PFSK-1 (cell line): ENCODE data around the gene CBY1.

Experiments used
- FOXP2 ChIP-seq: optimal IDR thresholded peaks from 2 replicates; pipeline ENCODE3; 2011; ENCODE audit warnings: borderline replicate concordance, control low read depth, inconsistent platforms; ENCODE audit not compliant: insufficient read depth; ENCODE audit errors: extremely low read length, extremely low read depth
- POLR2AphosphoS5 ChIP-seq: IDR thresholded peaks from 2 replicates; pipeline ENCODE4 v1.6.1; 2012; ENCODE audit warnings: low read depth, mild to moderate bottlenecking, control low read depth, low read length, moderate library complexity
- REST ChIP-seq, 2 experiments: IDR thresholded peaks; 2 replicates each; pipeline versions ENCODE4 v1.6.1 to v1.8.0; 2011 to 2012; ENCODE audit warnings: low read depth in 2 of 2, low read length in 2 of 2, control low read depth in 1 of 2, inconsistent platforms in 1 of 2, mild to moderate bottlenecking in 1 of 2, moderate library complexity in 1 of 2; ENCODE audit not compliant: insufficient read depth in 1 of 2
- SIN3A ChIP-seq: IDR thresholded peaks from 2 replicates; pipeline ENCODE4 v1.6.1; 2012; ENCODE audit warnings: mild to moderate bottlenecking, low read length, moderate library complexity, borderline replicate concordance; ENCODE audit not compliant: insufficient read depth
- TAF1 ChIP-seq: IDR thresholded peaks from 2 replicates; pipeline ENCODE4 v1.6.1; 2012; ENCODE audit warnings: low read length, control low read depth, borderline replicate concordance; ENCODE audit not compliant: insufficient read depth

- TF ChIP-seq TAF1, result no peak
- no peak for TF ChIP-seq POLR2AphosphoS5
- TF ChIP-seq REST (IDR thresholded peaks at IDR 0.05; ENCODE audit: insufficient read depth in 1 of 2, low read depth in 2 of 2, low read length in 2 of 2), result no peak
- no peak for TF ChIP-seq SIN3A
- TF ChIP-seq FOXP2, result no peak
Observed at GRCh38 chr22:38657045-38657909, 839 bp downstream of the CBY1 start.
